ENCODE results near the gene CDC42EP4. TPM values are rescaled to one million over a fixed set of nuclear protein-coding genes. Genes with fewer than 3 reads are reported as not detected.
A peak's percentile ranks its signal among the peaks of the same experiment; 100 is the strongest.

Gene CDC42EP4
- total and polyA plus RNA-seq, 4 donors, result 50.4 to 106 (median 78.1) TPM

GRCh38 chr17:73284906-73285602, 26.7 kb downstream of the CDC42EP4 start:
- H3K27ac ChIP-seq (ENCODE audit: low read depth, low read length), result peak overlapping the region; percentile 65
- peak in 1 of 6 donors; percentile 26 for DNase-seq (ENCODE audit: low read depth in 4 of 6, low spot score in 6 of 6)
- 53% methylated on average over 18 of the region's 20 CpGs for WGBS (ENCODE audit: insufficient coverage)
- H3K9me3 ChIP-seq (ENCODE audit: control insufficient read depth, insufficient read depth, low read length), result no peaks in the 10 kb centered on the region
- no peak overlapping the region for H3K4me3 ChIP-seq (ENCODE audit: low read depth, low read length)
- H3K27me3 ChIP-seq (ENCODE audit: control insufficient read depth, insufficient read depth, low read length), result no peaks in the 10 kb centered on the region
- peaks cover 78% of the 10 kb centered on the region for H3K4me1 ChIP-seq (ENCODE audit: control insufficient read depth, insufficient read depth, low read length)
- H3K36me3 ChIP-seq (ENCODE audit: control insufficient read depth, insufficient read depth, low read length), result peaks cover 51% of the 10 kb centered on the region

GRCh38 chr17:73284354-73284753, 27.4 kb downstream of the CDC42EP4 start:
- H3K36me3 ChIP-seq (ENCODE audit: control insufficient read depth, insufficient read depth, low read length), result peaks cover 57% of the 10 kb centered on the region
- H3K4me1 ChIP-seq (ENCODE audit: control insufficient read depth, insufficient read depth, low read length), result peaks cover 77% of the 10 kb centered on the region
- H3K4me3 ChIP-seq (ENCODE audit: low read depth, low read length), result no peak overlapping the region
- H3K27ac ChIP-seq (ENCODE audit: low read depth, low read length), result peak overlapping the region; percentile 65
- H3K27me3 ChIP-seq (ENCODE audit: control insufficient read depth, insufficient read depth, low read length), result no peaks in the 10 kb centered on the region
- 33% methylated on average over 1 of the region's 8 CpGs for WGBS (ENCODE audit: insufficient coverage)
- no peaks in the 10 kb centered on the region for H3K9me3 ChIP-seq (ENCODE audit: control insufficient read depth, insufficient read depth, low read length)
- DNase-seq (ENCODE audit: low read depth in 4 of 6, low spot score in 6 of 6), result peak in 1 of 6 donors; percentile 56

DNA sequence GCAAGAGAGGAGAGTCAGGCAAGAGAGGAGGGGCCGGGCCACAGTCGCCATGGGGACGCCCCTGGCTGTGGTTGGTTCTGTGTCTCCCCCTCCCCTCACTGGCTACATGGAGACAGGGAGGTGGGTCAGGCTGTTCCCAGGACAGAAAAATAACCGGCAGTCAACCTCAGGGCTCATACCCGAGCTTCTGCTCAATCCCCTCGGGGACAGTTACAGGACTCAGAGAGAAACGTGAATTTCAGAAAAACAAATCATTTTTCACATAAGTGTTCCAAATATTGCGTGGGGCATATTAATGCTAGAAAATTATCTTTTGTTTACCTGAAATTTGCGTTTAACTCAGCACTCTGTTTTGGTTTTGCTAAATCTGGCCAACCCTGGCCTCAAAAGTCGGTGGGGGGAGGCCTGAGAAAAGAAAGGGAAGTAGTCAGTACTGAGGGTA, 27.9 kb downstream of the CDC42EP4 start:
- no CpG with 5 or more reads among the region's 10 CpGs for WGBS (ENCODE audit: insufficient coverage)
- peak overlapping the region; percentile 65 for H3K27ac ChIP-seq (ENCODE audit: low read depth, low read length)
- peaks cover 57% of the 10 kb centered on the region for H3K36me3 ChIP-seq (ENCODE audit: control insufficient read depth, insufficient read depth, low read length)
- H3K4me3 ChIP-seq (ENCODE audit: low read depth, low read length), result no peak overlapping the region
- peak in 2 of 6 donors; percentile 68 to 70 for DNase-seq (ENCODE audit: low read depth in 4 of 6, low spot score in 6 of 6)
- H3K9me3 ChIP-seq (ENCODE audit: control insufficient read depth, insufficient read depth, low read length), result no peaks in the 10 kb centered on the region
- H3K27me3 ChIP-seq (ENCODE audit: control insufficient read depth, insufficient read depth, low read length), result no peaks in the 10 kb centered on the region
- peaks cover 76% of the 10 kb centered on the region for H3K4me1 ChIP-seq (ENCODE audit: control insufficient read depth, insufficient read depth, low read length)

DNA sequence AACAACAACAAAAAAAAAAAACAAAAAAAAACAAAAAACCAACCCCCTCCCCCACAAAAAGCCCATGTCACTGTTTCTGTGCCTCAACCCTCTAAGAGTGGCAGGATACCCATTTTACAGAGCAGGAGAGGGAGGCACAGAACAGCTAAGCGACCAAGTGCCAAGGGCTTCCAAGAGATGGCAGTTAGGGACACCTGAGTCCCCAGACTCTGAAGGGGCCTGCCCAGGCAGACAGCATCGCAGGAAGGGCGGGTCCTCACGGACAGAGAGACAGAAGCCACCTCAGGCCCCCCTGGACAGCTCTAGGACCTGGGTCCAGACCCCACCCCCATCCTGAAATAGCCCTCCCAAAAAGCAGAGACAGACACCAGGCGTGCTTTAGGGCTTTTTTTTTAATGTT, 28.6 kb downstream of the CDC42EP4 start:
- Histone ChIP-seq H3K36me3 (ENCODE audit: control insufficient read depth, insufficient read depth, low read length) (peaks cover 54% of the 10 kb centered on the region), H3K27me3 (ENCODE audit: control insufficient read depth, insufficient read depth, low read length) (no peaks in the 10 kb centered on the region), H3K27ac (ENCODE audit: low read depth, low read length) (peak overlapping the region; percentile 65), H3K4me3 (ENCODE audit: low read depth, low read length) (no peak overlapping the region), H3K4me1 (ENCODE audit: control insufficient read depth, insufficient read depth, low read length) (peaks cover 75% of the 10 kb centered on the region), H3K9me3 (ENCODE audit: control insufficient read depth, insufficient read depth, low read length) (no peaks in the 10 kb centered on the region)
- no peak for DNase-seq (ENCODE audit: low read depth in 4 of 6, low spot score in 6 of 6)
- 89% methylated on average over 3 of the region's 5 CpGs for WGBS (ENCODE audit: insufficient coverage)

DNA sequence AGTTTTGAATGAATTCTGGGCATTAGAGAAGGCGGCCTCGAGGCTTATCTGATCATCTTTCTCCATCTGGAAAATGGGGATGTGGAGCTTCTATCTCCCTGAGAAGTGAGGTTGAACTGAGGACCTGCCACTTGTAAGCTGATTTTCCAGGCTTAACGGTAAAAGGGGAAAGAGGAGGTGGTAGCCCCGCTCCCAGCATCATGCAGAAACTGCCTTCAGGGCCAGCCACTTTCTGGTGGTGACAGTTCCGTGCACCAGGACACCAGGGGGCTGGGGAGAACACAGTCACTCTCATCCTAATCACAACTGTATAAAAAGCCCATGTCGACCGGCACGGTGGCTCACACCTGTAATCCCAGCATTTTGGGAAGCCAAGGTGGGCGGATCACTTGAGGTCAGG, 29.2 kb downstream of the CDC42EP4 start:
- H3K4me3 ChIP-seq (ENCODE audit: low read depth, low read length), result no peak overlapping the region
- no peaks in the 10 kb centered on the region for H3K9me3 ChIP-seq (ENCODE audit: control insufficient read depth, insufficient read depth, low read length)
- 88% methylated on average over 7 of the region's 9 CpGs for WGBS (ENCODE audit: insufficient coverage)
- DNase-seq (ENCODE audit: low read depth in 4 of 6, low spot score in 6 of 6), result no peak
- peaks cover 52% of the 10 kb centered on the region for H3K36me3 ChIP-seq (ENCODE audit: control insufficient read depth, insufficient read depth, low read length)
- H3K4me1 ChIP-seq (ENCODE audit: control insufficient read depth, insufficient read depth, low read length), result peaks cover 73% of the 10 kb centered on the region
- no peaks in the 10 kb centered on the region for H3K27me3 ChIP-seq (ENCODE audit: control insufficient read depth, insufficient read depth, low read length)
- H3K27ac ChIP-seq (ENCODE audit: low read depth, low read length), result no peak overlapping the region

- Histone ChIP-seq H3K27me3 (ENCODE audit: control insufficient read depth, insufficient read depth, low read length) (no peaks in the 10 kb centered on the region), H3K36me3 (ENCODE audit: control insufficient read depth, insufficient read depth, low read length) (peaks cover 46% of the 10 kb centered on the region), H3K9me3 (ENCODE audit: control insufficient read depth, insufficient read depth, low read length) (no peaks in the 10 kb centered on the region), H3K27ac (ENCODE audit: low read depth, low read length) (no peak overlapping the region), H3K4me3 (ENCODE audit: low read depth, low read length) (no peak overlapping the region), H3K4me1 (ENCODE audit: control insufficient read depth, insufficient read depth, low read length) (peaks cover 66% of the 10 kb centered on the region)
- DNase-seq (ENCODE audit: low read depth in 4 of 6, low spot score in 6 of 6), result no peak
- 91% methylated on average over 4 of the region's 7 CpGs for WGBS (ENCODE audit: insufficient coverage)
These were observed 29.9 kb downstream of the CDC42EP4 start for GRCh38 chr17:73281928-73282327.

- Histone ChIP-seq H3K36me3 (ENCODE audit: control insufficient read depth, insufficient read depth, low read length) (peaks cover 35% of the 10 kb centered on the region), H3K4me3 (ENCODE audit: low read depth, low read length) (no peak overlapping the region), H3K27ac (ENCODE audit: low read depth, low read length) (no peak overlapping the region), H3K27me3 (ENCODE audit: control insufficient read depth, insufficient read depth, low read length) (no peaks in the 10 kb centered on the region), H3K9me3 (ENCODE audit: control insufficient read depth, insufficient read depth, low read length) (no peaks in the 10 kb centered on the region), H3K4me1 (ENCODE audit: control insufficient read depth, insufficient read depth, low read length) (peaks cover 49% of the 10 kb centered on the region)
- WGBS (ENCODE audit: insufficient coverage), result 88% methylated on average over 10 of the region's 12 CpGs
- DNase-seq (ENCODE audit: low read depth in 4 of 6, low spot score in 6 of 6), result no peak
These were observed 31.6 kb downstream of the CDC42EP4 start for GRCh38 chr17:73280191-73280590.

GRCh38 chr17:73279704-73280103, 32.1 kb downstream of the CDC42EP4 start:
- WGBS (ENCODE audit: insufficient coverage), result 86% methylated on average over 6 of the region's 7 CpGs
- H3K27ac ChIP-seq (ENCODE audit: low read depth, low read length), result no peak overlapping the region
- peaks cover 31% of the 10 kb centered on the region for H3K36me3 ChIP-seq (ENCODE audit: control insufficient read depth, insufficient read depth, low read length)
- H3K9me3 ChIP-seq (ENCODE audit: control insufficient read depth, insufficient read depth, low read length), result no peaks in the 10 kb centered on the region
- H3K4me3 ChIP-seq (ENCODE audit: low read depth, low read length), result no peak overlapping the region
- no peaks in the 10 kb centered on the region for H3K27me3 ChIP-seq (ENCODE audit: control insufficient read depth, insufficient read depth, low read length)
- DNase-seq (ENCODE audit: low read depth in 4 of 6, low spot score in 6 of 6), result no peak
- H3K4me1 ChIP-seq (ENCODE audit: control insufficient read depth, insufficient read depth, low read length), result peaks cover 44% of the 10 kb centered on the region

GRCh38 chr17:73278465-73279453, 33.0 kb downstream of the CDC42EP4 start:
- Histone ChIP-seq H3K27ac (ENCODE audit: low read depth, low read length) (peak overlapping the region; percentile 49), H3K27me3 (ENCODE audit: control insufficient read depth, insufficient read depth, low read length) (no peaks in the 10 kb centered on the region), H3K36me3 (ENCODE audit: control insufficient read depth, insufficient read depth, low read length) (peaks cover 26% of the 10 kb centered on the region), H3K4me1 (ENCODE audit: control insufficient read depth, insufficient read depth, low read length) (peaks cover 34% of the 10 kb centered on the region), H3K9me3 (ENCODE audit: control insufficient read depth, insufficient read depth, low read length) (no peaks in the 10 kb centered on the region), H3K4me3 (ENCODE audit: low read depth, low read length) (no peak overlapping the region)
- DNase-seq (ENCODE audit: low read depth in 4 of 6, low spot score in 6 of 6), result peak in 2 of 6 donors; percentile 68 to 90
- 71% methylated on average over 6 of the region's 14 CpGs for WGBS (ENCODE audit: insufficient coverage)

Measured in spinal cord (tissue), 10 donors.